Muscle layer of colon (tissue), 2 donors: ENCODE results near the gene KIF20A.
"Not testable (repeated sequence)": the region's sequence is repeated elsewhere in the genome, so short reads cannot be mapped to it uniquely, and the experiment has no call there.

Experiments
- H3K27ac ChIP-seq: one replicate; pipeline ENCODE4 v1.7.0; 2013; ENCODE audit warnings: low read depth, mild to moderate bottlenecking, low read length, moderate library complexity
- H3K27me3 ChIP-seq, 2 donors: one replicate each; pipeline ENCODE4 v1.7.0; 2013; ENCODE audit warnings: low read length in 2 of 2, mild to moderate bottlenecking in 2 of 2; ENCODE audit not compliant: insufficient read depth in 2 of 2, control insufficient read depth in 1 of 2
- H3K36me3 ChIP-seq: one replicate; pipeline ENCODE4 v1.7.0; 2013; ENCODE audit warnings: mild to moderate bottlenecking, low read length; ENCODE audit not compliant: insufficient read depth
- H3K4me1 ChIP-seq: one replicate; pipeline ENCODE4 v1.7.0; 2013; ENCODE audit warnings: mild to moderate bottlenecking, low read length; ENCODE audit not compliant: insufficient read depth
- H3K4me3 ChIP-seq, 2 donors: one replicate each; pipeline ENCODE4 v1.7.0; 2013; ENCODE audit warnings: low read length in 2 of 2, low read depth in 1 of 2, mild to moderate bottlenecking in 1 of 2, moderate library complexity in 1 of 2
- H3K9ac ChIP-seq: one replicate; pipeline ENCODE4 v1.7.0; 2013; ENCODE audit warnings: low read length
- H3K9me3 ChIP-seq: one replicate; pipeline ENCODE4 v1.7.0; 2013; ENCODE audit warnings: mild to moderate bottlenecking, low read length
- donor health status: abdominal sarcoma.
- donor health status: Adenocarcinoma of cecum.

KIF20A gene

DNA sequence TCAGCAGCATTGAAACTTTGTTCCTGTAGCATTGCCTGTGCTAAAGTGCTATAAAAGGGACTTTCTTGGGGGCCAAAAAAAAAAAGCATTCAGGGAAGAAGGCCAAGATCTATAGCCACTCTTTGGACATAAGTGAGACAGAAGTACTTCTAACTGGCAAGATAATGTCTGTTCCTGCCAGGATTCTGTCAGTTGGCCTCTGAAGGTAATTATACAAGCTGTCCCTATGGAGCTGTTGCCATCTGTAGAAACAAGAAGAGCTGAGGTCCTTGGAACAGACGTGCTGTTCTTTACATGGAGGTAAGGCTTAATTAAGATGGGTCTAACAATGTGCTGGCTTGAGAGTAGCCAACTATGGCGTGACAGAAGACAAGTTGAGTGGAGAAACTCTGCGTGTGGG is 9.7 kb downstream of the KIF20A start:
- peaks cover 79% of the 10 kb centered on the region for H3K36me3 ChIP-seq
- no peaks in the 10 kb centered on the region for H3K9me3 ChIP-seq
- H3K9ac ChIP-seq: no peak overlapping the region
- H3K4me1 ChIP-seq: no peaks in the 10 kb centered on the region
- no peaks in the 10 kb centered on the region for H3K27me3 ChIP-seq
- H3K27ac ChIP-seq: no peak overlapping the region
- no peak overlapping the region for H3K4me3 ChIP-seq

DNA sequence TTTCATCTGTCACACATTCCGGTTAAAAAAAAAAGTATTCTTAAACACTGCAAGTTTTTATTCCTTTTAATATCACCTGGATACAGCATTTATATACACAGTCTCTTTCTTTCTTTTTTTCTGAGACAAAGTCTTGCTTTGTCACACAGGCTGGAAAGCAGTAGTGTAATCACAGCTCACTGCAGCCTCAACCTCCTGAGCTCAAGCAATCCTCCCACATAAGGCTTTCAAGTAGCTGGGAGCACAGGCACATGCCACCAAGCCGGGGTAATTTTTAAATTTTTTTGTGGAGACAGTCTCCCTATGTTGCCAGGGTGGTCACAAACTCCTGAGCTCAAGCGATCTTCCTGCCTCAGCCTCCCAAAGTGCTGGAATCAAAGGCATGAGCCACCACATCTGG is 13.9 kb downstream of the KIF20A start:
- Histone ChIP-seq H3K27ac (no peak overlapping the region), H3K27me3 (no peaks in the 10 kb centered on the region), H3K36me3 (peaks cover 71% of the 10 kb centered on the region), H3K4me3 (no peak overlapping the region), H3K9me3 (no peaks in the 10 kb centered on the region), H3K4me1 (no peaks in the 10 kb centered on the region), H3K9ac (no peak overlapping the region)

DNA sequence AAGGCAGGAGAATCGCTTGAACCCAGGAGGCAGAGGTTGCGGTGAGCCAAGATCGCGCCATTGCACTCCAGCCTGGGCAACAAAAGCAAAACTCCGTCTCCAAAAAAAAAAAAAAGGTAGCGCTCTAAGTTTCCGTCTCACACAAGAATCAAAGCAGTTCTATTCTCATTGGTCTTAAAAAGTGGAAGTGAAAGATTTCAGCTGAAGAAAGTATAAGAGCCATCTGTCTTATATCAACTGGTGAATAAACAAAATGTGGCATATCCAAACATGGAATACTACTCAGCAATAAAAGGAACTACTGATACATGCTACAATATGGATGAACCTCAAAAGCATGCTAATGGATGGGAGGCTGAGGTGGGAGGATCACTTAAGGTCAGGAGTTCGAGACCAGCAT is 14.9 kb downstream of the KIF20A start:
- H3K27me3 ChIP-seq, H3K4me1 ChIP-seq, H3K9ac ChIP-seq, H3K9me3 ChIP-seq, H3K27ac ChIP-seq, H3K4me3 ChIP-seq: not testable (repeated sequence)
- peaks cover 69% of the 10 kb centered on the region for H3K36me3 ChIP-seq

DNA sequence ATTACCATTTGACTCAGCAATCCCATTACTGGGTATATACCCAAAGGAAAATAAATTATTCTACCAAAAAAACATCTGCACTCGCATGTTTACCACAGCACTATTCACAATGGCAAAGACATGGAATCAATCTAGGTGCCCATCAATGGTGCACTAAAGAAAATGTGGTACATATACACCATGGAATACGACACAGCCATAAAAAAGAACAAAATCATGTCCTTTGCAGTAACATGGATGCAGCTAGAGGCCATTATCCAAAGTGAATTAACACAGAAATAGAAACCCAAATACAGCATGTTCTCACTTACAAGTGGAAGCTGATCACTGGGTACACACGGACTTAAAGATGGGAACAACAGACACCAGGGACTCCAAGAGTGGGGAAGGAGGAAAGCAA is 32.1 kb downstream of the KIF20A start:
- no peak overlapping the region for H3K4me3 ChIP-seq

DNA sequence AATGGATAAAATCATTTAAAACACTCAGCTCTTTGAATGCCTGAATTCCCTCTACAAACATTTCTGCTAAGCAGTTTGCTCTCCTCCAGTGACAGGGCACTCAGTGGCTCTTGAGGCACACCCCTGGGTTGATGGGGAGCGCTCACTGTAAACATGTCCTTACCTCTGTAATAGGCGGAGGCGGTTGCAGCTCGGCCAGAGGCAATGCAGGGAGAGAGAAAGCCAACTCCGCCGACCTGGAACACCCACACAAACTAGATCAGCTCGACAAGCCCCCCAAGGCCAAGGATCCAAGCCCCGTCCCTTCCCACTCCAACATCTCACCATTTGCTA is 33.9 kb downstream of the KIF20A start:
- peak overlapping the region; percentile 88 for H3K9ac ChIP-seq
- no peaks in the 10 kb centered on the region for H3K9me3 ChIP-seq
- peaks cover 15% of the 10 kb centered on the region for H3K4me1 ChIP-seq
- H3K27me3 ChIP-seq: no peaks in the 10 kb centered on the region
- H3K4me3 ChIP-seq: peak overlapping the region; percentile 79 to 88
- H3K27ac ChIP-seq: peak overlapping the region; percentile 81
- peaks cover 7% of the 10 kb centered on the region for H3K36me3 ChIP-seq

More for the DNA sequence above, 32.1 kb downstream of the KIF20A start:
- Histone ChIP-seq H3K9ac (no peak overlapping the region), H3K4me1 (peaks cover 15% of the 10 kb centered on the region), H3K27me3 (no peaks in the 10 kb centered on the region), H3K27ac (no peak overlapping the region), H3K36me3 (peaks cover 11% of the 10 kb centered on the region), H3K9me3 (no peaks in the 10 kb centered on the region)

DNA sequence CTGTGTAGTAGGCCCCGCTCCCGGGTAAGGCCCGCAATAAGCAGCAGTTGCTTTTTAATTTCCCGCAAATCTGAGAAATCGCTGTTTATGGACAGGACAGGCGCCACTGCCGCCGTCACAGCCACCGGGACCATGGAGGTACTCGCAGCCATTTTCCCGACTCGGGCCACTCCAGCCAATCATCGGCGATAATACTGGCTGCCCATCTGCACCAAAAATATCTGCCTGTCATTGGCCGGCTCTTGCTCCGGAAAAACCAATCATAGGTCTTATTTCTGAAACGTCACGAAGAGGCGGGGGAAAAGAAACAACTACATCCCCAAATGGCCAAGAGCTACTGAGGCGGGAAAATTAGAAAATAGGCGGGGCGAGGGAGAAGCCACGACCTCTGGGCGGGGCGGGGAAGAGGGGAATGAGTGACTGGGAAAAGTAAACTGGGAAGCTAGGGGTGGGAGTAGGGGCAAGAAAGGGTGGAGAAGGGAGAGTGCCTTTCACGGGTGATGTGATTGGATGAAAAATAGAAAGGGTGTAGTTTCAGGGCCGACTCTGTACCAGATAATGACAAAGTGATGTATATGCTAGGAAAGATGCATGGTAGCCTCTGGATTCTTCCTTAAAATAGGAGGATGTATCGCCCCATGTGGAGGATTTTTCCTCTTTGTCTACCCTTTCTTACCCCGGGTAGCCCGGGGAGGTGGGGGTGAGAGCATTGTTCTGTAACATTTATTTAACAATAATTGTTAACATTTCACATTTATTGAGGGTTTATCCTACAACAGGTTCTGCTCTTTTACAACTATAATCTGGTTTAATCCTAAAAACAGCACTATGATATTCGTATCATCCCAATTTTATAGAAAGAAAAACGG is 34.5 kb downstream of the KIF20A start, which contains the start of gene CDC23:
TSS of gene CDC23 (minus strand) at position 163 of the 869 bp plus-strand sequence. CDS start at position 152, 11 bp downstream.
- Histone ChIP-seq H3K36me3 (peaks cover 7% of the 10 kb centered on the region), H3K4me1 (peaks cover 15% of the 10 kb centered on the region), H3K4me3 (peak within 1 kb of the TSS; percentile 79 to 88), H3K9me3 (no peaks in the 10 kb centered on the region), H3K9ac (peak within 1 kb of the TSS; percentile 88), H3K27me3 (no peaks in the 10 kb centered on the region), H3K27ac (peak within 1 kb of the TSS; percentile 81)

DNA sequence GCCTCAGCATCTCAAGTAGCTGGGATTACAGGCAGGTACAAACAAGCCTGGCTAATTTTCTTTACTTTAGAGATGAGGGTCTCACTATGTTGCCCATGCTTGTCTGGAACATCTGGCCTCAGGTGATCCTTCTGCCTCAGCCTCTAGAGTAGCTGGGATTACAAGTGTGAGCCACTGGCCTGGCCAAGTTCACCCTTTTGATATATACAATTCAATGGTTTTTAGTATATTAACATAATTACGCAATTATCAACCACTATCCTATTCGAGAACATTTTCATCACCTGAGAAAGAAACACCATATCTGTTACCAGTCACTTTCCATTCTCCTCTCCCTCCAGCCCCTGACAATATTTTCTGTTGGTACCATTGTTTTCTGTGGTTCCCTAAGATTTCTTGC is 37.9 kb downstream of the KIF20A start:
- no peak overlapping the region for H3K9ac ChIP-seq
- H3K36me3 ChIP-seq: no peaks in the 10 kb centered on the region
- H3K9me3 ChIP-seq: no peaks in the 10 kb centered on the region
- no peak overlapping the region for H3K4me3 ChIP-seq
- no peaks in the 10 kb centered on the region for H3K27me3 ChIP-seq
- no peak overlapping the region for H3K27ac ChIP-seq
- peaks cover 12% of the 10 kb centered on the region for H3K4me1 ChIP-seq

DNA sequence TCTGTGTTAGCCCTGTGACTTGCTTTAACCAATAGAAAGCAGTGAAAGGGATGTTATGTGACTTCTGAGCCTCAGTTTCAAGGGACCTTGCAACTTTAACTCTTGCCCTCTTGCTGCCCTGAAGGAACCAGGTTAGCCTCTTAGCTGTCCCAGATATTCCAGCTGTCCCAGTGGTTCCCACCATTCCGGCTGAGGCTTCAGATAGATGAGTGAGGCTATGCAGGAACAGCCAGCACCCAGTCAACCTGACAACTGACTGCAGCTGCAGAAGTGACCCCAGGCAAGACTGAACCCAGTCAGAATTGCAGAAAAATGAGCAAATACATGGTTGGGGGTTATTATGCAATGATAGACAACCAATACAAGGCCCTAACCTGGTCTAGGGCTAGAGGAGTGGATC is 44.6 kb downstream of the KIF20A start:
- H3K4me3 ChIP-seq: no peak overlapping the region
- no peaks in the 10 kb centered on the region for H3K36me3 ChIP-seq
- H3K9me3 ChIP-seq: no peaks in the 10 kb centered on the region
- no peaks in the 10 kb centered on the region for H3K27me3 ChIP-seq
- H3K4me1 ChIP-seq: no peaks in the 10 kb centered on the region
- no peak overlapping the region for H3K27ac ChIP-seq
- no peak overlapping the region for H3K9ac ChIP-seq

DNA sequence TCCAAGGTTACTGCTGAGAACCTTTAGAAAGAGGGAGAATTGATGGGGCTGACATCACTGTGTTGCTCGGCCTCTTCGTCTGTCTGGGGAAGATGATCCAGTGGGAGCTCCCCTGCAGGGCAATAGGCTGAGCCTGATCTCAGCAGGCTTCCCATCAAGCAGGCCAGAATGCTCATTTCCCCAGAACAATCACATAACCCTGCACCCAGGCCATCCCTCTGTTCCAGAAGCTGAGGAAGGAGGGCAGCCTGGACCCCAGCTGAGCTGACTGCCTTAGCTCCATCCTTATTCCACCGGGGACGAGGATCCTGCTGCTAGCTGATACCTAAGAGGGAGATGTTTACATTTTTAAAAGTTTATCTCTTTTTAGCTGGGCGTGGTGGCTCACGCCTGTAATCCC is 45.8 kb downstream of the KIF20A start:
- H3K9me3 ChIP-seq: no peaks in the 10 kb centered on the region
- H3K9ac ChIP-seq: no peak overlapping the region
- no peaks in the 10 kb centered on the region for H3K27me3 ChIP-seq
- no peak overlapping the region for H3K4me3 ChIP-seq
- H3K36me3 ChIP-seq: no peaks in the 10 kb centered on the region
- H3K4me1 ChIP-seq: no peaks in the 10 kb centered on the region
- H3K27ac ChIP-seq: no peak overlapping the region

DNA sequence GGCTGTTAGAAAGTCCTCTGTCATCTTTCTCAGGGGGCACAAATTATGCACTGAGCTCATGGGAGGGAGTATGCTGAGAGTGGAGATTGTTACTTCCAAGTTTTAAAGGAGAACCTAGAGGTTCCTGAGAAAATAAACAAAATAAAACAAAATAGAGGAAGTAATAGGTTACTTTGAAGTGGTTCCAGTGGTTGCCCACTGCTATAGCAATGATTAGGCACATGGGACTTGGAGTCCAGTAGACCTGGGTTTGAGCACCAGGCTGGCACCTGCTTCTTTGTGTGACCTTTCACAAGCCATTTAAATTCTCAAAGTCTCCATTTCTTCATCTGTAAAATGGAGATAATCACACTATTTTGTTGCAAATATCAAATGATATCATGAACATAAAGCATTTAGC is 48.0 kb downstream of the KIF20A start:
- Histone ChIP-seq H3K27ac (no peak overlapping the region), H3K4me1 (peaks cover 6% of the 10 kb centered on the region), H3K27me3 (no peaks in the 10 kb centered on the region), H3K9ac (no peak overlapping the region), H3K9me3 (no peaks in the 10 kb centered on the region), H3K4me3 (no peak overlapping the region), H3K36me3 (no peaks in the 10 kb centered on the region)

DNA sequence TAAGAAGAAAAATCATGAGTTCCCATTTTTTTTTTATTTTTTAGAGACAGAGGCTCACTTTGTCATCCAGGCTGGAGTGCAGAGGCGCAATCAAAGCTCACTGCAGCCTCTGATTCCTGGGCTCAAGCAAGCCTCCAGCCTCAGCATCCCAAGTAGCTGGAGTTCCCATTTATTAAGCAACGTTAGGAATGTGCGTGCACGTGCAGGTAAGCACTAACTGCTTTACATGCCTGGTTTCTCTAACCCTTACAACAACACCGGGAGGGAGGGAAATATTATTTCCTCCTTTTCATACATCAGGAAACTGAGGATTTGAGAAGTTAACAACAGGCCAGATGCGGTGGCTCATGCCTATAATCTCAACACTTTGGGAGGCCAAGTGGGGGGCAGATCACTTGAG is 50.5 kb downstream of the KIF20A start:
- Histone ChIP-seq H3K27ac (no peak overlapping the region), H3K36me3 (no peaks in the 10 kb centered on the region), H3K27me3 (no peaks in the 10 kb centered on the region), H3K4me1 (peaks cover 6% of the 10 kb centered on the region), H3K4me3 (no peak overlapping the region), H3K9me3 (no peaks in the 10 kb centered on the region), H3K9ac (no peak overlapping the region)

DNA sequence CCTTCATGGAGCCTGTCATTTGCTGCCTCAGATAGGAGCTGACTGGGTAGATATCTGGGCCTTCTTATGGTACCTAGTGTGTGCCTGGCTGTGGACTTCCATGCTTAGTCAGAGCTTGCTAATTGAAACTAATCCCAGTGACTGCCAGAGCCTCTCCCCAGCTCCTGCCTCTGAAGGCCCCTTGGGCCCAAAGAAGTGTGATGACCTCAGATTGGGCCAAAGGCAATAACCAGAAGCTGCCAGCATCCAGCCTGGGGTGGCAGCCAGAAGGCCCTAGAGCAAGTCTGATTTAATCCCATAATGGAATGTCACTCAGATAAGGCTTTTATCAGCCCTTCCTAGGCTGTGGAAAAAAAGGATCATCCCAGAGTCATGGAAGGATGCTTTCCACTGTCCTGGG is 51.3 kb downstream of the KIF20A start:
- H3K9me3 ChIP-seq: no peaks in the 10 kb centered on the region
- no peak overlapping the region for H3K9ac ChIP-seq
- no peak overlapping the region for H3K27ac ChIP-seq
- H3K36me3 ChIP-seq: no peaks in the 10 kb centered on the region
- H3K4me3 ChIP-seq: no peak overlapping the region
- H3K4me1 ChIP-seq: peaks cover 6% of the 10 kb centered on the region
- H3K27me3 ChIP-seq: no peaks in the 10 kb centered on the region
